LNCAP (cell line): ENCODE measurements around the gene INPP4A.

ENCODE experiments used
- CTCF ChIP-seq: fragments of 450-650 bp; IDR thresholded peaks from 2 replicates; pipeline ENCODE4 v1.5.1; 2017; ENCODE audit warnings: mild to moderate bottlenecking

The INPP4A gene

GRCh38 chr2:98589489-98589888 is 144.8 kb downstream of the INPP4A start:
- no peak for TF ChIP-seq CTCF

- no peak for TF ChIP-seq CTCF
Measured at GRCh38 chr2:98592565-98592964, 147.9 kb downstream of the INPP4A start.

GRCh38 chr2:98598781-98599428 is 154.2 kb downstream of the INPP4A start:
- no peak for TF ChIP-seq CTCF

GRCh38 chr2:98601532-98602132 is 157.0 kb downstream of the INPP4A start:
- TF ChIP-seq CTCF = peak; percentile 60

GRCh38 chr2:98604547-98604946 is 159.9 kb downstream of the INPP4A start:
- TF ChIP-seq CTCF = no peak

GRCh38 chr2:98605076-98605475 is 160.4 kb downstream of the INPP4A start:
- no peak for TF ChIP-seq CTCF

- no peak for TF ChIP-seq CTCF
Measured at GRCh38 chr2:98606431-98606830, 161.8 kb downstream of the INPP4A start.
